SKM-1 (cell line): ENCODE results near the gene FAM124B.
A peak's percentile ranks its signal among the peaks of the same experiment; 100 is the strongest.
"Not testable (repeated sequence)": the region's sequence is repeated elsewhere in the genome, so short reads cannot be mapped to it uniquely, and the experiment has no call there.

ENCODE experiments used
- DNase-seq: peaks from one replicate; lab custom pipeline; 2025; ENCODE audit not compliant: unreplicated experiment; lab: John Stamatoyannopoulos, UW

The FAM124B gene

DNA sequence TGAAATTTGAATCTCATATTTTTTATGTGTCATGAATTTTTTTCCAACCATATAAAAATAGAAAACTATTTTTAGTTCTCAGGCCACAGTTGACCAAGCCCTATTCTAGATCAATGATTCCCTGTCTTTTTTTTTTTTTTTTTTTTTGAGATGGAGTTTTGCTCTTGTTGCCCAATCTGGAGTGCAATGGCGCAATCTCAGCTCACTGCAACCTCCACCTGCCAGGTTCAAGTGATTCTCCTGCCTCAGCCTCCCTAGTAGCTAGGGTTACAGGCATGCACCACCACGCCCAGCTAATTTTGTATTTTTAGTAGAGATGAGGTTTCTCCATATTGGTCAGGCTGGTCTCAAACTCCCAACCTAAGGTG lies 19.6 kb downstream of the FAM124B start:
- not testable (repeated sequence) for DNase-seq

DNA sequence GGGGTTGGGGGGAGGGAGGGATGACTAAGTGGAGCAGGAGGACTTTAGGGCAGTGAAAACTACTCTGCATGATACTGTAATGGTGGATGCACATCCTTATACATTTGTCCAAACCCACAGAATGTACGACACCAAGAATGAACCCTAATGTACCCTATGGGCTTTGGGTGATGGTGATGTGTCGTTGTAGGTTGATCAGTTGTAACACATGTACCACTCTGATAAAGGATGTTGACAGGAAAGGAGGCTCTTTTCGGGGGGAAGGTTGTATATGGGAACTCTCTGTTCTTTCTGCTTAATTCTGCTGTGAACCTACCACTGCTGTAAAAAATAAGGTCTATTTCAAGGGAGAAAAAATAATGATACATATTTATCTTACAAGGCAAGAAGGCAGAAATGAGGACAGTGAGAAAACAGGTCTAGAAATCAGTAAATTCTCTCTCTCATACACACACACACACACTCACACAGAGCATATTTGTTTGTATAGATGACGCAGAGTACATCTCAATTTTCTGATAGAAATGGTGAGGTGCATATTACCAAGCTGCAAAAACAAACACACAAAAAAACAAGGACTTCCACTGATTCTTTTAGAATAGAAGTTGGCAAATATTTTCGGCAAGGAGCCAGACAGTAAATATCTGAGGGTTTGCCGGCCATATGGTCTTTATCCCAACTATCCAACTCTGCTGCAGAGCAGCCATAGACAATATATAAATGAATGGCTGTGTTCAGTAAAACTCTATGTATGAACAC lies 20.2 kb downstream of the FAM124B start:
- DNase-seq, result no peak

DNA sequence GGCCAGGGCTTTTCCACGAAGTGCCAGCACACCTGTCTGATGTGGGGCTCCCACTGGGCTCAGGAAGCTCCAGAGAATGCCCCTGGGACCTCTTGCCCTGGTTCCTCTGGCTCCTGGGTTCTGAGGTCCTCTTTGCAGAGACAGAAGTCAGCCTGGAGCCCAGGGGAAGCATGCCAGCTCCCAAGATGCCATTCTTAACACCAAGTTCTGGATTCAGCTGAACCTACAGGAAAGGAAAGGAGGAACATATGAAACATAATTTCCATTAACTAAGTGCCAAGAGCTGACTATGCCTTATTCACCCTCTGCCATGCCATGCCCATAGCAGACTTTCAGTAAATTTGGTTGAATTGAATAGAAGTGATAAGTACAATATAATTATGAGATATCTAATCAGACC lies 21.9 kb downstream of the FAM124B start:
- no peak for DNase-seq

DNA sequence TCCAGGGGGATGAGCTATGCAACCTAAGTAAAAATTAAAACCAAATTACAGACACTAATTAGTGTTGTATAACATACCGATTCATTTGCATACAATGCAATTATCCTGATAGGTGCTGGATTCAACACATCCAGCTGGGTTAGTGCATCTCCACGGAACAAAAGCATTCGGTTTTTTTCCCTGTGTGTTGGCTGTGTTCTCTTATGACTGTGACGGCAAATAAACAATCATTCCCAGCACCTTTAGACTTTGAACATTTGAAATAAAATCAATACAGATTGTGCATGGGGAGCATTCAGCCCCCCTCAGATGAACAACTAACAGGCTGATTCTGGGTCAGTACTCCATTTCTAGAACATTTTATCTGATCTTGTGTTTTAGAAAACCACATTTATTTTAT lies 22.7 kb downstream of the FAM124B start:
- DNase-seq, result no peak

DNA sequence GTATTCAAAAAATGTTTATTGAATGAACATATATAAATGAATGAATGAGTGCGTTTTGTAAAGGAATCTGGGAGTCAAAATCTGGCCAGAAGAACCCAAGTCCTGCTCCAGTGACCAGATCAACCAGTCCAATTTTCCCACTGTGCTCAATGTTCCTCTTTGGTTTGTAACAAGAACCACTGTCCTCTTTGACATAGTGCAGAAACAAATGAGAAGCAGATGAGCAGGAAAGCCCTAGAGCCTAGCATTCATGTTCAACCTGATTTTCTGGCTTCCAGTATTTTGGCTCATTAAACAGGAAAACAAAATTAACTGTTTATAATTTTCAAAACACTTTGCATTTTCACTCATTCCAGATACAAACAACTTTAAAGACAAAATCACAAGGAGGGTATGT lies 23.2 kb downstream of the FAM124B start:
- DNase-seq, result no peak

DNA sequence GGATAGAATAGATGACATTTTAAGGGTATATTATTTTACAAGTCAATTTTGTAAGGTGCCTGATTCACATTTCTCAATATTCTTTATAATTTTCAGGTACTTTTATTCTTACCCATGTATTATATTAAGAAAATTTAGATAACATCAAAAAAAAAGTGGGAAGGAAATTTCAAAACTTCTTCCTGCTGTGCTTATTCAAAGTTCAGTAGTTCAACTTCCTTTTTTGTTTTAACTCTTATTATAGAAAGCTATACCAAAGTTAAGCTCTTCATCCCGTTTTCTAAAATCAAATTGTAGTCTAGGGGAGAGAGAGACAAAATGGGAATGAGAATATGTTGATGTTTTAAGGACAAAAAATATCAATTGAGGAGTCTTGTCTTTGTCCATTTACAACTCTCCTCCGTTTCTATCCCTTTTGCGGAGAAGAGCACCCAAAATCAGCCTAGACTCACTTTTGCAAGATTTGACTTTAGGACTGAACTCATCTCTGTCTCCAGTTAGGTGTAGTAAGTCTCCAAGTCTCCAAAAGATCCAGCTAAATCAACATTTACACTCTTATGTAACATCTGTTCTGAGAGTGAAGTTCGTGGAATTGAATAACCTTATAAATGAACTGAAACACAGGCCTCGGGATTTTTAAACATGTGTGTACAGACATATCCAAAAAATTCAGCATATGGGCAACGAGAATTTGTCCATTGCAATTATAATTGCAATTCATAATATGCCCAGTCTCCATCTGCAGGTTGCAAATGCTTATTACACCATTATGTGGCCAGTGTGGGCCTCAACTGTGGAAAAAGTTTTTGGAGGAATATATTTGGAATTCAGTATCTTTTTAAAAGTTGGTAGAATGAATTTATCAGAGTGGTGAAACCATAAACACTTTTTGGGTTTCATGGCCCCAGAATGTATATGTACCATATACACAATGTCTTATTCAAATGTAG lies 23.9 kb downstream of the FAM124B start:
- DNase-seq, result no peak

DNA sequence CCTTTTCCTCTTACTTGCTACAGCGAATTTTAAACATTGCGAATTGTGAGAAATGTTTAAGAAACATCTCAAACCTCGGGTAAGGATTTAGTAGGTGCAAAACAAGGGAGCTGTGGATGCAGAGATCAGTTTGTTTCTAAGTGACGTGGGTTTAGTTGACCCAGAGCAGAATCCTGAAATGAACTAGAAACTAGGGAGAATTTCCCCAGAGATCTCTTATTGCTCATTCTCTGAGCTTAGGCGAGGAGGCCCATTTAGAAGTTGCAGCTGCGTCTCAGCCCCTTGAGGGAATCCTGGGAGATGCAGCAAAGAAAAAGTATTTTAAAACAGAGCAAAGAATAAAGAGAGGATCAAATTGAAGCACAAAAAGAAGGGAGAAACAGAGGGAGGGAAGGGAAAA lies 29.3 kb downstream of the FAM124B start:
- DNase-seq, result no peak

DNA sequence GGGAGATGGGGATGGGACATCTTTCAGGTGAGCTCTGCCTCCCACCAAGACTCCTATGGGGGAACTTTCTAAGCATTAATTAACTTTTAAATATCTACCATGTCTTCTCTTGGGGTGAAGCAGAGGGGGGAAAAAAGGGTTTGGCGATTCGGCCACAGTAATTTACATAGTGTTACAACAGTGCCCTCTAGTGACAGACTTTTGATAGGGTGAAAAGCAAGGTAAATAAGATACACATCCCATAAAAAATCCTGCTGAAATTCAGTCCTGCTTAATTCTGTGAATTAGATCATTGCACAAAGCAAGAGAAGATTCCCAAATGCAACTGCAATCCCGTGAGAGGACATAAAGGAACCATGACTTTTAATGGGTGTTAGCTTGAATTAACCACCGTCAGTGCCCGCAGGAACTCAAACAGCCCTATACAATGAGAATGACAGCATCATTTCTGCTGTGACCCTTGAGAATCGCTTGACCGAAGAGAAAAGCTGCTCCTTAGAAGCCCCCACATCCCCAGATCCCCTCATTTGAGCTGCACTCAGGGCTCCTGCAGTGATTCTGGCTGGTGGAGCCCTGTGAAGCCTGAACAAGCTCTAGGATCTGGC lies 32.8 kb downstream of the FAM124B start:
- DNase-seq, result peak; percentile 49

DNA sequence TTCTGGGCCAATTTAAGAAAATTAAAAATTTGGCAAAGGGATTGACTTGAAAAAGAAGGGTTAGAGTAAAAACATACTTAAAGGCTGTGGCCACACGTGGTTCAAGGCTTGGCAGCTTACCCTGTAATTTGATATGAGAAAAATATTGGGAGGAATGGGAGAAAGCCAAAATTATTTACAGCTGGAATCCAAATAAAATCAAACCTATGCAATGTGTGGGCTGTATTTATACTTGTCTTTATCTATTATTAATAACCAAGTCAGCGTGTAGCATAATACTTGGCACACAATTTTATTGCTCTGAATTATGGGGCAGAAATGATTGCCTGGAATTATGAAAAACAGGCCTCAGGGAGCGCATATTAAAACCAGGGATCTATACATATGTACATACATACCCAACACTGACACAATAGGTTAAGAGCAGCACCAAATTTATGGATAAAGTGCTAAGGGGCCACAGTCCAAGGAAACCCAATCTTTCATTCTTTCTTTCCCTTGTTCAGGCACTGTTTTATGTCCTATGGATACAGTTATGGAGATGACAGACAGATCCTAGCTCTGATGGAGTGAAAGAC lies 35.6 kb downstream of the FAM124B start:
- no peak for DNase-seq

DNA sequence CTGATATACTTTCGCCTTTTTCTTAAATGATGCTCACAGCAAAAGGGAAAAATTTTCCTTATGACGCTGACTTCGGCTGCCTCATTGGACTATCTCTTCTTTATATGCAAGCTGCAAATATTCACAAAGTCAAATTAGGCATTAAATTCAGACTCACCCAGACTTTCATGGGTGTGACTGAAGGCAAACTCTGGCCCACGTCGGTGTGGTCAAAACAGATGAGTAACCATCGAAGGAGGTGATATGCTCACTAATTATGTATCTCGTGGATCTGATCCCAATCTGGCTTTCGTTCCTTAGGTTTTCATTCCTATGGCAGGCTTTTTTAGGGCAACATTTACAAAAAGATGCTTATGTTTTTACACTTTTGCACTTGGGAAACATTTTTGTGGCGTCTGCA lies 36.6 kb downstream of the FAM124B start:
- no peak for DNase-seq

DNA sequence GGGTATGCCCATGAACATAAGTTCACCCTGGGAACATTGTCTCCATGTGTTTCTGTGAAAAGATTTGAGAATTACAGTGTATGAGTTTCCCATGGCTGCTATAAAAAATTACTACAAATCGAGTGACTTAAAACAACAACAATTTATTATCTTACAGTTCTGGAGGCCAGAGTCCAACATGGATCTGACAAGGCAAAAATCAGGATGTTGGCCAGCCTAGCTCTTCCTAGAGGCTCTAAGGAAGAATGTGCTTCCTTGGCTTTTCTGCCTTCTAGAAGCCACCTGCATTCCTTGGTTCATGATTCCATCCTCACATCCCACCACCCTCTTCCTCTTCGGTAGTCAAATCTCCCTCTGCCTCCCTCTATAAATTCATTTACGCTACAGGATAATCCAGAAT lies 38.6 kb downstream of the FAM124B start:
- DNase-seq, result no peak

DNA sequence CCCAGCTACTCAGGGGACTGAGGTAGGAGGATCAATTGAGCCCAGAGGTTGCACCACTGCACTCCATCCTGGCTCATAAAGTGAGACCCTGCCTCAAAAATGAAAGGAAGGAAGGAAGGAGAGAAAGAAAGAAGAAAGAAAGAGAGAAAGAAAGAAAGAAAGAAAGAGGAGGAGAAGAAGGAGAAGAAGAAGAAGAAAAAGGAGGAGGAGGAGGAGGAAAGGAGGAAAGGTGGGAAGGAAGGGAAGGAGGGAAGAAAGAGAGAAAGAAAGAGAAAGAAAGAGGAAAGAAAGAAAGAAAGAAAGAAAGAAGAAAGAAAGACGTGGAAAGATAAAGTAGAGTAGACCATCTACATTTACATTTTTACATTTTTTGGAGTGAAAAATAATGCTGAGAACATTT lies 39.8 kb downstream of the FAM124B start:
- DNase-seq, result no peak

DNA sequence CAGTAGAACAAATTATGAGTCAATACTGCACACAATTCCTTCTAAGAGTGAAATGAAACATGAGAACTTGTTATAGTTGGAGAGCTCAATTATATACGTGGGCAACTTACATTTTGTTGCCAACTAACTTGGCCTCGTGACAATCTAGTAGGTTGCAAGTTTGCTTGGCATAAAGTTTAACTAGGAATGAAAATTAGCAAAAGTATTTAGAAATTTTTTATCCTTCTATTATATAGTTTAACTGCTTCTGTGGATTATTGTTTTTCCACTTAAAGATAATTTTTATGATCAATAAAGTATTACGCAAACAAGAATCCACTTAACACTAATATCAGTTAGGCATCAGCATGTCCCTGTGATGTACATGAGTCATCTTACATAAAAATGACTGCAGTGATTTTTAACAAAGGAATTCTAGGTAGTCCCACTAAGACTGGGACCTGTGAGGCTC lies 41.1 kb downstream of the FAM124B start:
- no peak for DNase-seq

DNA sequence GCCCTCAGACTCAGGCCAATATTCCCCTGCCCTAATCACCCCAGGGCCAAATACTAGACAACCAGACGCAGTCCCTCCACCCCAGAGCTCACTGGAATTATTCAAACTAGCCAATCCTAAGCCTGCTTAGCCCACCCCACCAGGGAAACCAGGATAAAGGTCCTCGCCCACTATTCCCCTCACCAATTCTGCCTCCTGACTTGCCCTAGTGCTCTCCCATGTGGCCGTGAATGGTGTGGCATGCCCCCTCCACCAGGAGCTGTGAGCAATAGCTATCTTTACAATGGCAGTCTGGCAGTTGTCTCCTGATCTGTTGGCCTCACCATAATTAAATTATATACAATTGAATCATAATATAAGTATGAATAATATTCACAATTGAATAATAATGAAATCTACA lies 42.3 kb downstream of the FAM124B start:
- no peak for DNase-seq

DNA sequence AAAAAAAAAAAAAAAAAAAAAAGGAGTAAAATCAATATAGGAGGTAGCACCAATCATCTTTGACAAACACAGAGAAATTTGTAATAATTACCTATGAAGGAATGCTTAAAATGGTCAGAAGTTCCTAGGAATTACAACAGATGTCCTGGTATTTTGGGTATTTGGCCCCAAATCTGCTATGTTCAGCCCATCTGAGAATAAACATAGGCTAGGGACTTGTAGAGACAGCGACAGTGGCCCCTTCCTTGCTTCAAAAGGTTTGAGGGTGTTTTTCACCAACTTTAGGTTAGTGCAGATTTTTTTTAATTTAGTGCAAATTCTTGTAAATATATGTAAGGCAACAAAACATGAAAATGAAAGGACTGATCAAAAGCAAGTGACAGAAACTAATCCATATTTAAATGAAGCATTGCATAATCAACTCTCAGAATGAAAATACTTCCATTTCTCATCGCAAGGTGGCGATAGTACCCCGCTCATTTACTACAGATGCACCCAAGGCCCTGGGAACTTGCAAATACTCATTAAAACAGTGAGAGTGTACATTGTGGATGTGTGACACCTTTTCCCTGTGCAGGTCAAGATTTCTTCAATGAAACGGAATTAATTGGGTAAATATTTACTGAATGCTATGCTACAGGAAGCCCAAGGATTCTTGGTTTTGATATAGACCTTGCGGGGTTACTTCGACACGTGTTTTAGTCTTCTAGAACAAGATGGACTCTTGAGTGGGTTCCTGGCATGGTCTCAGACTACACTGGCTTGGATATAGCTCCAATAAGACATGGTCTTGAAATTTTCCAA lies 44.6 kb downstream of the FAM124B start:
- DNase-seq, result peak; percentile 44

DNA sequence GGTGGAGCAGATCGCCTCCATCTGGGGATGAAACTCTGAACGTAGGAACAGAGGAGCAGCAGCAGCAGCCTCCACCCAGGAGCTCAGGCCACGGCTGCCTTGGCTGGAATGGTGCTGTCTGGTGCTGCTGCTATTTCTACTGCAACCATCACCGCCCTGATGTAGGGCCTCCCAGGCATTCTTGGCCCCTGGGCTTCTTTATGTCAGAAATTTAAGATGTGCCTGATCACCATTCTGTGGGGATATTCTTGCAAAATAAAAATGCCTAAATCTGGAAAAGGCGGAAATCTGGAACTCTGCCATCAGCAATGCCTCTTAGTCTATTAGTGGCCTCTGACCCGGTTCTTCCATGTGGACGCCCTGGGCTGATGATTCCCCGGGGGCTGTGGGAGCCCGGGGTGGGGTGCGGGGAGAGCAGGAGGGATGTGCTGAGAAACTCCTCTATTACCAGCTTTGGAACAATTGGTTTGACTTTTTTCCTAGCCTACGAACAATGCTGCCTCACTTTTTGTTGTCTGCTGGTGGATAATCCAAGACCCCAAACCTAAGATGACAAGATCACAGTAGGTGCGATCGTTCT lies 47.2 kb downstream of the FAM124B start:
- no peak for DNase-seq

DNA sequence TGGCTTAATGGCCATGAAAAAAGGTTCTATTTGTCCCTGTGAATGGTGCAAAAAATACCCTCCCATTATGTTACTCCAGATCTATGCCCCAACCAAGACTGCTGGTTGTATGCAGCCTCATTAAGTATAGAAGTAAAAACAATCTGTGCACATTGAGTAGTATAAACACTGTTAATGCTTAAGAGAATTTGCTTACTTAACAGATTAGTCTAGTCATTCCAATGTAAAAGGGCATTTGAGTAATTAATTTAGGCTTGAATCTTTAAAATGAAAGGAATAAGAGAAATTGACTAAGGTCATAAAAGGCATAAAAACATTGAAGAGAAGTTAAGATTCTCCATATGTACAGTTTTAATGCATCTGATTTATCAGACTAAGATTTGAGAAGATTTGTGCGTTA lies 51.2 kb downstream of the FAM124B start:
- DNase-seq, result no peak

DNA sequence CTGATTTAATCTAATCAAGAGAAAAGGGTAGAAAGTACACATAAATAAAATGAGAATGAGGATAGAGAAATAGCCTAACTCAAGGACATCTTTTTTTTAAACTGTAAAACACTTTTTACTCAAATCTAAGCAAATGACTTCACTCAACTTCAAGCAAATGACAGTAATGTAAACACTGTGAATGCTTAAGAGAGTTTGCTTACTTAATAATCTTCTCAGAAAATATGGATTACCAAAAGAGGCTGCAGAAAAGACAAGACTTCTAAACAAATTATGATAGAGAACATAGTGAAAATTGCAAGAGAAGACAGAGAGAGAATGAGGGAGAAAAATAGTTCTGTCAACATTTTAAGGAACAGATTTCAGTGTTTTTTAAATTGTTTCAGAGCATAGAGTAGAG lies 52.5 kb downstream of the FAM124B start:
- DNase-seq, result no peak

DNA sequence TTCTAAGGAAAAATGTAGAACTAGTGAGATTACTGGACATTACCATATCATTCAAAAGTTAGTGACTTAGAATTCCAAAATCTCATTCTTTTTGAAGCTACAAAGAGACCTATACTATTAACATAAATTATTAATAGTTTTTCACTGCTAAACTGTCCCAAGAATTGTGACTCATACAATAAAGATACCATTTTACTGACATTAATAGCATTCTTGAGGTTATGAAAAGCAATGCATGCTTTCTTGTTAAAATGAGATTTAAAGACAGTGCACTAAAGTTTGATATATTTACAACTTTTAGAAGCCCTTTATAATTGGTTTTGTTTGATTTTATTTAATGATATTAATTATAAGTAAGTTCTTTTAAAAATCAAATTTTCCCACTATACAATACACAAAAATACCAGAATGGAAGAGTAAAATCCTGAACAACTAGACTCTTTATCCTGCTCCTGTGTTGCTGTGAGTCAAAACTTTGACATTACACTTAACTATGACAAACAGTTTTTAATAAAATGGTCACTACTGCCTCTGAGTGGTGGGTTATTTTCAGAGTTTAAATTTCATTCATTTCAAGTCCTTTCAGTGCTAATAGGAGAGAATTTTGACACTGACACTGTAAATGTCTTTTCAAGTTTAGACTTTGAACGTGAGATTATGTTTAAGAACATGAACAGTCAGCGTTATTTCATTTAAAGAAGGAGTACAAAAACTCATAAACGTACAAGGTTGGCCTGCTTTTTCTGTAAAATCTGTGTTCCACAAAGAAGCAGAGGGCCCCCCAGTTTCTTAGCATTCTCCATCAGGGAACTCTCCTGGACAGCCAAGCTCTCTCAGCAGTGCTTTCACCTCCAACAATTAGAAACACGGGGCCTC lies 54.5 kb downstream of the FAM124B start:
- no peak for DNase-seq
